ENCODE measurements around the gene SLC39A10.

Gene SLC39A10

DNA sequence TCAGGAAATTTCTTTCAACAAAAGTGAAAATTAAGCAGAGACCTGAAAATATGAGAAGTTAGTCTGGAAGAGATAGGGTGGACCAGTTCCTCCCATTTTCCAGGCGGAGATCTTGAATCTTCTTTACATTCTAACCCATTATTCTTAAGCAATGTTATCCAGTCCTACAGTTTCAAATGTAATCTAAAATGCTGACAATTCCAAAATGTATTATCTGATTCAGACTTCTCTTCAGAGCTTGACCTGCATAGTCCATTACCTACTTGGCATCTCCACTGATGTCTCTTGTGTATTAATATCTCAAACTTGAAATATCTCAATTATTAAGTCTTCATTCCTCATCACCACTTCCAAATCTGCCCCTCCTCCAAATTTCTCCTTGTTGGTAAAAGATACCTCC lies 28.4 kb upstream of the SLC39A10 start:
- H3K27ac ChIP-seq (ENCODE audit: insufficient read depth, low read depth, low read length, poor library complexity, severe bottlenecking): no peak overlapping the region
- no peak overlapping the region for H3K4me3 ChIP-seq (ENCODE audit: insufficient read depth, low read depth, low read length)
- no peaks in the 10 kb centered on the region for H3K36me3 ChIP-seq (ENCODE audit: control insufficient read depth, insufficient read depth, low read length)
- 89% methylated on average over 1 of the region's 1 CpG for WGBS, 2 experiments
- H3K9me3 ChIP-seq (ENCODE audit: control insufficient read depth, low read length): no peaks in the 10 kb centered on the region
- H3K4me1 ChIP-seq (ENCODE audit: control insufficient read depth, insufficient read depth, low read length): no peaks in the 10 kb centered on the region
- H3K27me3 ChIP-seq (ENCODE audit: control insufficient read depth, insufficient read depth, low read length, poor library complexity, severe bottlenecking): no peaks in the 10 kb centered on the region

DNA sequence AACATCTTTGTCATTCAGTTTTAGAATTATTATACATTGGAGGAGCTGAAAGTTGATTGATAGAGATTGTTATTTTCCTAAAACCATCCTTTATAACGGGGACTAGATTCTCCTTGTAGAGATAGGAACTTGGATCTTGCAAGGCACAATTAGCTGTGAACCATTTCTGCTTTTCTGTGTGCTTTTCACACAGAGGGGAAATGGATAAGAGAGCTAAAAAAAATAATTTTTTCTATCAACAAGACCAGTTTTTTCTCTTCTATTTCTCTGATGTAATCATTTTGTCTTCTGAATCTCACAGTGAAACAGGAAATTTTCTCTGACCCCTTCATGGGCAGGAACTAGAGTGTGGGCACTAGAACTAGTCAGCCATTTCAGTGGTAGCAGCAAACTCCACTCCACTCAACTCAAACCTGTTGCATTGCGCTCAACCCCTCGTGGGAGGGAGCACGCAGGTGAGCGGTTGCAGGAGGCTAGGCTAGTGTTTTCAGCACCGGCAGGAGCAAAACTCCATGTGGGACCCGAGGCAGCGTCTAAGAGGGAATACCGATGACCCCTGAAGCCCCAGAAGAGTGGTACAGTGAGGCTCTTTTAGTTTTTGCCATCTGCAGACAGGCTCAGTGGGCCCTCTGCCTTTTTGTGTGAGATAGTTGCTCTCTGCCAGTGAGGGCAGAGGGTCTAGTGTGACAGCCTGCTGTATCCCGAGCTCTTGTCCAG lies 24.0 kb upstream of the SLC39A10 start:
- Histone ChIP-seq H3K9me3 (ENCODE audit: control insufficient read depth, low read length) (no peaks in the 10 kb centered on the region), H3K27me3 (ENCODE audit: control insufficient read depth, insufficient read depth, low read length, poor library complexity, severe bottlenecking) (no peaks in the 10 kb centered on the region), H3K36me3 (ENCODE audit: control insufficient read depth, insufficient read depth, low read length) (no peaks in the 10 kb centered on the region), H3K4me1 (ENCODE audit: control insufficient read depth, insufficient read depth, low read length) (no peaks in the 10 kb centered on the region), H3K27ac (ENCODE audit: insufficient read depth, low read depth, low read length, poor library complexity, severe bottlenecking) (no peak overlapping the region), H3K4me3 (ENCODE audit: insufficient read depth, low read depth, low read length) (no peak overlapping the region)
- WGBS, 2 experiments: 94 to 96% methylated on average over 10 of the region's 10 CpGs

DNA sequence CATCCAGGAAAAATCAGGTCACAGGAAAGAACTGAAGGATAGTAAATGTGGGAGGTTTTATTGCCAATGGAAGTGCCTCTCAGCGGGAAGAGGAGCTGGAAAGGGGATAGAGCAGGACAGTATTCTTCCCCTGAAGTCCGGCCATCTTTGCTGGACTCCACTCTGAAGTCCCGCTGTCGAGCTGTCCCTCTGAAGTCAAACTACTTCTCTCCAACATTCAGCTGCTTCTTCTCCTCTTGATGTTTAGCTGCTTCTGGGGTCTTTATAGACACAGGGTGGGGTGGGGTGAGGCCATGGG lies 23.5 kb upstream of the SLC39A10 start:
- WGBS, 2 experiments: 87 to 97% methylated on average over 4 of the region's 4 CpGs
- H3K9me3 ChIP-seq (ENCODE audit: control insufficient read depth, low read length): no peaks in the 10 kb centered on the region
- H3K4me3 ChIP-seq (ENCODE audit: insufficient read depth, low read depth, low read length): no peak overlapping the region
- no peaks in the 10 kb centered on the region for H3K36me3 ChIP-seq (ENCODE audit: control insufficient read depth, insufficient read depth, low read length)
- H3K27ac ChIP-seq (ENCODE audit: insufficient read depth, low read depth, low read length, poor library complexity, severe bottlenecking): no peak overlapping the region
- no peaks in the 10 kb centered on the region for H3K27me3 ChIP-seq (ENCODE audit: control insufficient read depth, insufficient read depth, low read length, poor library complexity, severe bottlenecking)
- no peaks in the 10 kb centered on the region for H3K4me1 ChIP-seq (ENCODE audit: control insufficient read depth, insufficient read depth, low read length)

GRCh38 chr2:195633974-195634373 lies 23.1 kb upstream of the SLC39A10 start:
- no peak overlapping the region for H3K27ac ChIP-seq (ENCODE audit: insufficient read depth, low read depth, low read length, poor library complexity, severe bottlenecking)
- no peaks in the 10 kb centered on the region for H3K9me3 ChIP-seq (ENCODE audit: control insufficient read depth, low read length)
- no peaks in the 10 kb centered on the region for H3K4me1 ChIP-seq (ENCODE audit: control insufficient read depth, insufficient read depth, low read length)
- 92 to 96% methylated on average over 3 of the region's 3 CpGs for WGBS, 2 experiments
- H3K27me3 ChIP-seq (ENCODE audit: control insufficient read depth, insufficient read depth, low read length, poor library complexity, severe bottlenecking): no peaks in the 10 kb centered on the region
- H3K4me3 ChIP-seq (ENCODE audit: insufficient read depth, low read depth, low read length): no peak overlapping the region
- no peaks in the 10 kb centered on the region for H3K36me3 ChIP-seq (ENCODE audit: control insufficient read depth, insufficient read depth, low read length)

- no peaks in the 10 kb centered on the region for H3K9me3 ChIP-seq (ENCODE audit: control insufficient read depth, low read length)
- no peak overlapping the region for H3K27ac ChIP-seq (ENCODE audit: insufficient read depth, low read depth, low read length, poor library complexity, severe bottlenecking)
- no peaks in the 10 kb centered on the region for H3K27me3 ChIP-seq (ENCODE audit: control insufficient read depth, insufficient read depth, low read length, poor library complexity, severe bottlenecking)
- H3K4me3 ChIP-seq (ENCODE audit: insufficient read depth, low read depth, low read length): no peak overlapping the region
- no peaks in the 10 kb centered on the region for H3K36me3 ChIP-seq (ENCODE audit: control insufficient read depth, insufficient read depth, low read length)
- no peaks in the 10 kb centered on the region for H3K4me1 ChIP-seq (ENCODE audit: control insufficient read depth, insufficient read depth, low read length)
These were observed 20.1 kb upstream of the SLC39A10 start for GRCh38 chr2:195636890-195637289.

DNA sequence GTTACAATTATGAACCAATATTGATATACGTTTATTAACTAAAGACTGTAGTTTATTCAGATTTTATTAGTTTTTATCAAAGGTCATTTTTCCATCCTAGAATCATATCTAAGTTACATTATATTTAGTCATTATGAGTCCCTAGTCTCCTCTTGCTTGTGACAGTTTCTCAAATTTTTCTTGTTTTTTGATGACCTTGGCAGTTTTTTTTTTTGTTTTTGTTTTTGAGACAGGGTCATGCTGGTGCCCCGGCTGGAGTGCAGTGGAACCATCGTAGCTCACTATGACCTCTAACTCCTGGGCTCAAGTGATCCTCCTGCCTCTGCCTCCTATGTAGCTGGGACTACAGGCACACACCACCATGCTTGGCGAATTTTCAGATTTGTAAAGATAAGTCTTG lies 18.3 kb upstream of the SLC39A10 start:
- no peaks in the 10 kb centered on the region for H3K9me3 ChIP-seq (ENCODE audit: control insufficient read depth, low read length)
- H3K4me3 ChIP-seq (ENCODE audit: insufficient read depth, low read depth, low read length): no peak overlapping the region
- H3K27ac ChIP-seq (ENCODE audit: insufficient read depth, low read depth, low read length, poor library complexity, severe bottlenecking): no peak overlapping the region
- H3K4me1 ChIP-seq (ENCODE audit: control insufficient read depth, insufficient read depth, low read length): no peaks in the 10 kb centered on the region
- 89 to 92% methylated on average over 3 of the region's 4 CpGs for WGBS, 2 experiments
- no peaks in the 10 kb centered on the region for H3K36me3 ChIP-seq (ENCODE audit: control insufficient read depth, insufficient read depth, low read length)
- no peaks in the 10 kb centered on the region for H3K27me3 ChIP-seq (ENCODE audit: control insufficient read depth, insufficient read depth, low read length, poor library complexity, severe bottlenecking)

DNA sequence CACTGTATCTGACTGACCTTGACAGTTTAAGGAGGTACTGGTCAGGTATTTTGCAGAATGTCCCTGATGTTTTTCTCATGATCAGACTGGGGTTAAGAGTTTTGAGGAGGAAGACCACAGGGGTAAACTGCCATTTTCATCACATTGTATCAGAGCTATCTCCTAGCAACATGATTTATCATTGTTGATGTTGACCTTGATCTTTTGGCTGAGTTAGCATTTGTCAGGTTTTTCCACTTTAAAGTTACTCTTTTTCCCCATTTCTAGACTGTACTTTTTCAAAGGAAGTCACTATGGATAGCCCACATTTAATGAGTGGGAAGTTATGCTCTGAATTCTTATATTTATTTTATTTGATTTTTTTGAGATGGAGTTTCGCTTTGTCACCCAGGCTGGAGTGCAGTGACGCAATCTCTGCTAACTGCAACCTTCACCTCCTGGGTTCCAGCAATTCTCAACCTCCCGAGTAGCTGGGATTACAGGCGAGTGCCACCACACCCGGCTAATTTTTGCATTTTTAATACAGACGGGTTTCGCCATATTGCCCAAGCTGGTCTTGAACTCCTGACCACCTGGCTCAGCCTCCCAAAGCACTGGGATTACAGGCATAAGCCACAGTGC lies 17.7 kb upstream of the SLC39A10 start:
- Histone ChIP-seq H3K4me1 (ENCODE audit: control insufficient read depth, insufficient read depth, low read length) (no peaks in the 10 kb centered on the region), H3K36me3 (ENCODE audit: control insufficient read depth, insufficient read depth, low read length) (no peaks in the 10 kb centered on the region), H3K27me3 (ENCODE audit: control insufficient read depth, insufficient read depth, low read length, poor library complexity, severe bottlenecking) (no peaks in the 10 kb centered on the region), H3K4me3 (ENCODE audit: insufficient read depth, low read depth, low read length) (no peak overlapping the region), H3K27ac (ENCODE audit: insufficient read depth, low read depth, low read length, poor library complexity, severe bottlenecking) (no peak overlapping the region), H3K9me3 (ENCODE audit: control insufficient read depth, low read length) (no peaks in the 10 kb centered on the region)
- 92 to 97% methylated on average over 7 of the region's 7 CpGs for WGBS, 2 experiments

- WGBS, 2 experiments: 85% methylated on average over 1 of the region's 1 CpG; no CpG with 5 or more reads in 1 of the 2 experiments
- H3K9me3 ChIP-seq (ENCODE audit: control insufficient read depth, low read length): no peaks in the 10 kb centered on the region
- H3K36me3 ChIP-seq (ENCODE audit: control insufficient read depth, insufficient read depth, low read length): no peaks in the 10 kb centered on the region
- H3K4me3 ChIP-seq (ENCODE audit: insufficient read depth, low read depth, low read length): no peak overlapping the region
- no peaks in the 10 kb centered on the region for H3K27me3 ChIP-seq (ENCODE audit: control insufficient read depth, insufficient read depth, low read length, poor library complexity, severe bottlenecking)
- no peaks in the 10 kb centered on the region for H3K4me1 ChIP-seq (ENCODE audit: control insufficient read depth, insufficient read depth, low read length)
- no peak overlapping the region for H3K27ac ChIP-seq (ENCODE audit: insufficient read depth, low read depth, low read length, poor library complexity, severe bottlenecking)
These were observed 17.1 kb upstream of the SLC39A10 start for GRCh38 chr2:195639959-195640358.

DNA sequence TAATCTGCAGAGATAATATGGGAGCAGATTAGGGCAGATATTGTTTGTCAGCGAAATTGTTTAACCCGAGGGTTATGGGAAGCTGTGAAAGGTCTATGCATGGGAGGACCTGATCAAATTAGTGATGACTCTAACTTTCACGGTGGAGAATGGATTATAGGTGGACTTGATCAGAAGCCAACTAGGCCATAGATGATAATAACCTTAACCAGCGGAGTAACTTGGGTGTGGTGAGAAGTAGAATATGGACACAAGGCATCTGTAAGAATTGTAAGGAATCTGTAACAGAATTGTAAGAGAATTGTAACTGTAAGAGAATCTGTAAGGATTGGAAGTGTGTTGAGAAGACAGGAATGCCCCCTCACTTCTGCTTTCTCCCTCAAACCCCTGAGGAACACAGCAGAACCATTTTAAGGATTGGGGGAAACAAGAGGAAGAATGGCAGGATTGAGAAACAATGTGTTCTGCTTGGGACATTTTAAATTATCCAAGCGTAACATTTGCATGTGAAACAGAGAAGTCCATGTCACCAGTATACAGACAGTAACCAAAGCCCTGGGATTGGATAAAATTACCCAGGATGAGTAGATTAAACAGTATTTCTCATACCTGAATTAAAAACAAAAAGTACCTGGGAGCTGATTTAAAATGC lies 14.9 kb upstream of the SLC39A10 start:
- Histone ChIP-seq H3K27me3 (ENCODE audit: control insufficient read depth, insufficient read depth, low read length, poor library complexity, severe bottlenecking) (no peaks in the 10 kb centered on the region), H3K36me3 (ENCODE audit: control insufficient read depth, insufficient read depth, low read length) (no peaks in the 10 kb centered on the region), H3K4me1 (ENCODE audit: control insufficient read depth, insufficient read depth, low read length) (no peaks in the 10 kb centered on the region), H3K9me3 (ENCODE audit: control insufficient read depth, low read length) (no peaks in the 10 kb centered on the region), H3K27ac (ENCODE audit: insufficient read depth, low read depth, low read length, poor library complexity, severe bottlenecking) (no peak overlapping the region), H3K4me3 (ENCODE audit: insufficient read depth, low read depth, low read length) (no peak overlapping the region)
- WGBS, 2 experiments: 95 to 96% methylated on average over 5 of the region's 5 CpGs

DNA sequence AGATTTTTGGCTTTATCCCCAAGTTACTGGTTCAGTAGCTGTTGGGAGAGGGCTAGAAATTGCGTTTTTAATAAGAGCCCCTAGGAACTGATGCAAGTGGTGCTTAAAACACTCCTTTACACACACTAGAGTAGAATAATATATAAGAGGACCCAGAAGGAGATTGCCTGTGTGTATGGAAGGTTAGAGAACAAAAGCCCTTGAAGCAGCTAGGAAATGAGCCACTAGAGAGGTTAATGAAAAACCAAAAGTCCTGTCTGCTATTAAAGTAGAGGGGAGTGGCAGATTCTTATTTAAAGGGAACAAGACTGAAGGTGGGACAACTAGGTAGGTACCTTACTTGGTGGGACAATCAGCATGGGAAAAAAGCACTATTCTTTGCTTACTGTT lies 14.4 kb upstream of the SLC39A10 start:
- H3K27ac ChIP-seq (ENCODE audit: insufficient read depth, low read depth, low read length, poor library complexity, severe bottlenecking): no peak overlapping the region
- H3K27me3 ChIP-seq (ENCODE audit: control insufficient read depth, insufficient read depth, low read length, poor library complexity, severe bottlenecking): no peaks in the 10 kb centered on the region
- H3K4me3 ChIP-seq (ENCODE audit: insufficient read depth, low read depth, low read length): no peak overlapping the region
- H3K9me3 ChIP-seq (ENCODE audit: control insufficient read depth, low read length): no peaks in the 10 kb centered on the region
- H3K36me3 ChIP-seq (ENCODE audit: control insufficient read depth, insufficient read depth, low read length): no peaks in the 10 kb centered on the region
- no peaks in the 10 kb centered on the region for H3K4me1 ChIP-seq (ENCODE audit: control insufficient read depth, insufficient read depth, low read length)
- no CpG with 5 or more reads among the region's 1 CpG for WGBS, 2 experiments

All from ectodermal cell (in vitro differentiated cells).